ENCODE data around the gene SNX9.

DNA sequence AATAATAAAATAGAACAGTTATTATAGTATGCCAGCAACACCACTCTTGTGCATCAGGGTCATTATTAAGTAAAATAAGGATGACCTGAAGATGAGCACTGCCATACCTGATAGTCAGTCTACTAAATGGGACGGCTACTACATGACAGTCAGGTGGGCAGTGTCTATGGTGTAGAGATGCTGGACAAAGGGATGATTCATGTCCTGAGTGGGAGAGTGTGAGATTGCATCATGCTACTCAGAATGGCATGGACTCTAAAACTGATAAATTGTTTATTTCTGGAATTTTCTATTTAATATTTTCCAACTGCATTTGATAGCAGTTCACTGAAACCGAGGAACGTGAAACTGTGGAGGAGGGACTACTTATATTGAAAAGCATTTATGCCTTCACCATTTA lies 38.8 kb downstream of the SNX9 start:
- TF ChIP-seq YY1 (IDR thresholded peaks at IDR 0.05; ENCODE audit: low read depth): no peak
- TF ChIP-seq, protein P1, sequence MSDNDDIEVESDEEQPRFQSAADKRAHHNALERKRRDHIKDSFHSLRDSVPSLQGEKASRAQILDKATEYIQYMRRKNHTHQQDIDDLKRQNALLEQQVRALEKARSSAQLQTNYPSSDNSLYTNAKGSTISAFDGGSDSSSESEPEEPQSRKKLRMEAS (IDR thresholded peaks at IDR 0.05): no peak
- no peak for TF ChIP-seq TAF1 (IDR thresholded peaks at IDR 0.05; ENCODE audit: low read depth)
- TF ChIP-seq TEAD4 (IDR thresholded peaks at IDR 0.05): no peak
- TF ChIP-seq EGR1 (IDR thresholded peaks at IDR 0.05): no peak
- TF ChIP-seq EP300 (IDR thresholded peaks at IDR 0.05; ENCODE audit: borderline replicate concordance): no peak
- TF ChIP-seq FOXM1 (IDR thresholded peaks at IDR 0.05; ENCODE audit: borderline replicate concordance, low read depth): no peak
- TF ChIP-seq RAD21 (IDR thresholded peaks at IDR 0.05; ENCODE audit: low read depth): no peak
- TF ChIP-seq, protein P2, sequence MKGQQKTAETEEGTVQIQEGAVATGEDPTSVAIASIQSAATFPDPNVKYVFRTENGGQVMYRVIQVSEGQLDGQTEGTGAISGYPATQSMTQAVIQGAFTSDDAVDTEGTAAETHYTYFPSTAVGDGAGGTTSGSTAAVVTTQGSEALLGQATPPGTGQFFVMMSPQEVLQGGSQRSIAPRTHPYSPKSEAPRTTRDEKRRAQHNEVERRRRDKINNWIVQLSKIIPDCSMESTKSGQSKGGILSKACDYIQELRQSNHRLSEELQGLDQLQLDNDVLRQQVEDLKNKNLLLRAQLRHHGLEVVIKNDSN (IDR thresholded peaks at IDR 0.05): no peak
- no peak for TF ChIP-seq TCF12 (IDR thresholded peaks at IDR 0.05; ENCODE audit: low read depth)
- no peak for TF ChIP-seq CREB1 (IDR thresholded peaks at IDR 0.05; ENCODE audit: low read depth)
- no peak for TF ChIP-seq ZBTB7A (IDR thresholded peaks at IDR 0.05; ENCODE audit: low read depth)
- peak; percentile 35; the same call in 1 of the 2 replicates for TF ChIP-seq CEBPB (IDR thresholded peaks at IDR 0.05)
- TF ChIP-seq, protein P3, sequence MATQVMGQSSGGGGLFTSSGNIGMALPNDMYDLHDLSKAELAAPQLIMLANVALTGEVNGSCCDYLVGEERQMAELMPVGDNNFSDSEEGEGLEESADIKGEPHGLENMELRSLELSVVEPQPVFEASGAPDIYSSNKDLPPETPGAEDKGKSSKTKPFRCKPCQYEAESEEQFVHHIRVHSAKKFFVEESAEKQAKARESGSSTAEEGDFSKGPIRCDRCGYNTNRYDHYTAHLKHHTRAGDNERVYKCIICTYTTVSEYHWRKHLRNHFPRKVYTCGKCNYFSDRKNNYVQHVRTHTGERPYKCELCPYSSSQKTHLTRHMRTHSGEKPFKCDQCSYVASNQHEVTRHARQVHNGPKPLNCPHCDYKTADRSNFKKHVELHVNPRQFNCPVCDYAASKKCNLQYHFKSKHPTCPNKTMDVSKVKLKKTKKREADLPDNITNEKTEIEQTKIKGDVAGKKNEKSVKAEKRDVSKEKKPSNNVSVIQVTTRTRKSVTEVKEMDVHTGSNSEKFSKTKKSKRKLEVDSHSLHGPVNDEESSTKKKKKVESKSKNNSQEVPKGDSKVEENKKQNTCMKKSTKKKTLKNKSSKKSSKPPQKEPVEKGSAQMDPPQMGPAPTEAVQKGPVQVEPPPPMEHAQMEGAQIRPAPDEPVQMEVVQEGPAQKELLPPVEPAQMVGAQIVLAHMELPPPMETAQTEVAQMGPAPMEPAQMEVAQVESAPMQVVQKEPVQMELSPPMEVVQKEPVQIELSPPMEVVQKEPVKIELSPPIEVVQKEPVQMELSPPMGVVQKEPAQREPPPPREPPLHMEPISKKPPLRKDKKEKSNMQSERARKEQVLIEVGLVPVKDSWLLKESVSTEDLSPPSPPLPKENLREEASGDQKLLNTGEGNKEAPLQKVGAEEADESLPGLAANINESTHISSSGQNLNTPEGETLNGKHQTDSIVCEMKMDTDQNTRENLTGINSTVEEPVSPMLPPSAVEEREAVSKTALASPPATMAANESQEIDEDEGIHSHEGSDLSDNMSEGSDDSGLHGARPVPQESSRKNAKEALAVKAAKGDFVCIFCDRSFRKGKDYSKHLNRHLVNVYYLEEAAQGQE (IDR thresholded peaks at IDR 0.05; ENCODE audit: low read depth): no peak

All from Ishikawa (cell line).